ENCODE data around the gene ADAMTSL3. TPM values are rescaled to one million over a fixed set of nuclear protein-coding genes. Genes with fewer than 3 reads are reported as not detected.

Gene ADAMTSL3
- total RNA-seq, 1 donor: 0.72 TPM

GRCh38 chr15:83866692-83867091 lies 212.8 kb downstream of the ADAMTSL3 start:
- no peak for TF ChIP-seq CTCF (IDR thresholded peaks at IDR 0.05; ENCODE audit: extremely low read depth, low read depth, low read length)
- no peaks in the 10 kb centered on the region for H3K9me3 ChIP-seq (ENCODE audit: low read depth, low read length)
- H2AFZ ChIP-seq (ENCODE audit: low read length): no peak overlapping the region
- no peaks in the 10 kb centered on the region for H3K27me3 ChIP-seq (ENCODE audit: insufficient read depth, low read length)
- H3K79me2 ChIP-seq (ENCODE audit: insufficient read depth, low read length): no peaks in the 10 kb centered on the region
- no peak for DNase-seq (ENCODE audit: insufficient read length, low spot score, missing footprints)
- H3K4me2 ChIP-seq (ENCODE audit: insufficient read depth, low read length): no peak overlapping the region
- H3K36me3 ChIP-seq (ENCODE audit: insufficient read depth, low read length): no peaks in the 10 kb centered on the region
- H3K4me3 ChIP-seq (ENCODE audit: insufficient read depth, low read length): no peak overlapping the region
- peaks cover 5% of the 10 kb centered on the region for H3K4me1 ChIP-seq (ENCODE audit: insufficient read depth, low read length)
- no peak overlapping the region for H3K27ac ChIP-seq (ENCODE audit: low read depth, low read length)
- no peaks in the 10 kb centered on the region for H4K20me1 ChIP-seq (ENCODE audit: insufficient read depth, low read length)

- Histone ChIP-seq H3K27me3 (ENCODE audit: insufficient read depth, low read length) (no peaks in the 10 kb centered on the region), H3K4me1 (ENCODE audit: insufficient read depth, low read length) (peaks cover 11% of the 10 kb centered on the region), H3K36me3 (ENCODE audit: insufficient read depth, low read length) (no peaks in the 10 kb centered on the region), H3K4me3 (ENCODE audit: insufficient read depth, low read length) (no peak overlapping the region), H2AFZ (ENCODE audit: low read length) (no peak overlapping the region), H3K9me3 (ENCODE audit: low read depth, low read length) (no peaks in the 10 kb centered on the region), H4K20me1 (ENCODE audit: insufficient read depth, low read length) (no peaks in the 10 kb centered on the region), H3K27ac (ENCODE audit: low read depth, low read length) (no peak overlapping the region), H3K79me2 (ENCODE audit: insufficient read depth, low read length) (no peaks in the 10 kb centered on the region), H3K4me2 (ENCODE audit: insufficient read depth, low read length) (no peak overlapping the region)
- DNase-seq (ENCODE audit: insufficient read length, low spot score, missing footprints): no peak
- no peak for TF ChIP-seq CTCF (IDR thresholded peaks at IDR 0.05; ENCODE audit: extremely low read depth, low read depth, low read length)
Observed at GRCh38 chr15:83869341-83869740, 215.4 kb downstream of the ADAMTSL3 start.

DNA sequence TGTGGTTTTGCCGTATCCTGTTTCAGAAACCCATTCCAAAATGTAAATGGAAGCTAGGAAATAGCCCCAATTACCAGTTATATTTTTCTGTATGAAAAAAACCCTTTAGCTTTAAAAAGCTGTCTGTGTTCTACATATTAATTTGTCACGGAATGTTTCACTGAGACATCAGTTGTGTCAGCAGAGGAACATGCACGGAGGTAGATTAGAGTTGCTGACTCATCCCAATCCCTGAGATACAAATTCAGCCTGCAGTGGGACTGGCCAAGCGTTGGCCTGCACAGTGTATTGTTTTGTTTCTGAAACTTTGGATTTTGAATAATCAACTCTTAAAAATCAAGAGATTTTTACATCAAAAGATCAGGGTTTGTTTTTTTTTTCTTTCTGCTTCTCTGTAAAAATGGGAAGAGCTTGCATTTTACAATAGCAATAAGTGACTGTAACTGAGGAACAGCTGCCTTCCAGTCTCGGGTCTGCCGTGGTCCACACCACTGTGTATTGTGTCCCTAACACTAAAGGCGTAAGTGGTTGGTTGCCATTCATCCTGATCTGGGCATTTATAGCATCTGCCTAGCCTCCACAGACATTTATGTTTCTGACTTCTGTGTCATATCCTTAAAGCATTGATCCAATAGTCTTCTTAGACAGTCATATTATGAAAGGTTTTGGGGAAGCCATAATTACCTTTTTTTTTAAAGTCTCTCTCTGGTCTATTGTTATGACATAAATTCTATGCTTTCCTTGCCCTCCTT lies 218.1 kb downstream of the ADAMTSL3 start:
- peak; percentile 88 for DNase-seq (ENCODE audit: insufficient read length, low spot score, missing footprints)
- Histone ChIP-seq H4K20me1 (ENCODE audit: insufficient read depth, low read length) (no peaks in the 10 kb centered on the region), H3K79me2 (ENCODE audit: insufficient read depth, low read length) (no peaks in the 10 kb centered on the region), H3K27ac (ENCODE audit: low read depth, low read length) (peak overlapping the region; percentile 55), H2AFZ (ENCODE audit: low read length) (peak overlapping the region; percentile 49), H3K9me3 (ENCODE audit: low read depth, low read length) (no peaks in the 10 kb centered on the region), H3K4me3 (ENCODE audit: insufficient read depth, low read length) (no peak overlapping the region), H3K4me2 (ENCODE audit: insufficient read depth, low read length) (peak overlapping the region; percentile 2), H3K4me1 (ENCODE audit: insufficient read depth, low read length) (peaks cover 11% of the 10 kb centered on the region), H3K27me3 (ENCODE audit: insufficient read depth, low read length) (no peaks in the 10 kb centered on the region), H3K36me3 (ENCODE audit: insufficient read depth, low read length) (no peaks in the 10 kb centered on the region)
- TF ChIP-seq CTCF (IDR thresholded peaks at IDR 0.05; ENCODE audit: extremely low read depth, low read depth, low read length): no peak

- Histone ChIP-seq H3K9me3 (ENCODE audit: low read depth, low read length) (no peaks in the 10 kb centered on the region), H3K79me2 (ENCODE audit: insufficient read depth, low read length) (no peaks in the 10 kb centered on the region), H3K4me2 (ENCODE audit: insufficient read depth, low read length) (no peak overlapping the region), H3K4me1 (ENCODE audit: insufficient read depth, low read length) (peaks cover 11% of the 10 kb centered on the region), H2AFZ (ENCODE audit: low read length) (no peak overlapping the region), H3K27me3 (ENCODE audit: insufficient read depth, low read length) (no peaks in the 10 kb centered on the region), H4K20me1 (ENCODE audit: insufficient read depth, low read length) (no peaks in the 10 kb centered on the region), H3K36me3 (ENCODE audit: insufficient read depth, low read length) (no peaks in the 10 kb centered on the region), H3K27ac (ENCODE audit: low read depth, low read length) (no peak overlapping the region), H3K4me3 (ENCODE audit: insufficient read depth, low read length) (no peak overlapping the region)
- no peak for DNase-seq (ENCODE audit: insufficient read length, low spot score, missing footprints)
- TF ChIP-seq CTCF (IDR thresholded peaks at IDR 0.05; ENCODE audit: extremely low read depth, low read depth, low read length): no peak
Observed at GRCh38 chr15:83873966-83874365, 220.0 kb downstream of the ADAMTSL3 start.
